GM19239 (cell line): ENCODE measurements around the gene AMT.
"Not testable (repeated sequence)": the region's sequence is repeated elsewhere in the genome, so short reads cannot be mapped to it uniquely, and the experiment has no call there.

Experiments
- DNase-seq: peaks from one replicate; pipeline ENCODE4 v3.0.0; 2011; ENCODE audit warnings: low spot score; ENCODE audit not compliant: insufficient read length
- FAIRE-seq: peaks from 2 replicates; lab custom pipeline; 2011; peaks lifted over from hg19 to GRCh38; lab: Jason Lieb, UNC

Gene AMT

GRCh38 chr3:49428752-49429080, 6.4 kb upstream of the AMT start:
- DNase-seq, result no peak
- no peak for FAIRE-seq

GRCh38 chr3:49427586-49427985, 5.3 kb upstream of the AMT start:
- DNase-seq (no peak), FAIRE-seq (no peak)

GRCh38 chr3:49424816-49425215, 2.5 kb upstream of the AMT start:
- no peak for FAIRE-seq
- DNase-seq, result no peak

- FAIRE-seq, result no peak
These were observed 339 bp downstream of the AMT start for GRCh38 chr3:49421890-49422378.

GRCh38 chr3:49417516-49418120, 4.7 kb downstream of the AMT start:
- no peak for DNase-seq
- FAIRE-seq, result no peak

More at GRCh38 chr3:49421890-49422378, 339 bp downstream of the AMT start:
- no peak for DNase-seq

GRCh38 chr3:49416867-49417266, 5.4 kb downstream of the AMT start:
- no peak for DNase-seq
- FAIRE-seq, result no peak

- peak; percentile 96 for FAIRE-seq
These were observed 6.2 kb downstream of the AMT start for GRCh38 chr3:49415931-49416601.

GRCh38 chr3:49414753-49415152, 7.5 kb downstream of the AMT start:
- DNase-seq, result no peak
- FAIRE-seq, result no peak

More at GRCh38 chr3:49415931-49416601, 6.2 kb downstream of the AMT start:
- DNase-seq, result peak; percentile 53

GRCh38 chr3:49413338-49413734, 8.9 kb downstream of the AMT start:
- DNase-seq (no peak), FAIRE-seq (no peak)

- DNase-seq (no peak), FAIRE-seq (peak; percentile 65)
These were observed 9.5 kb downstream of the AMT start for GRCh38 chr3:49412632-49413337.

GRCh38 chr3:49411968-49412631, 10.2 kb downstream of the AMT start, which contains the start of the genes RHOA and TCTA:
TSS of gene RHOA (minus strand) at chr3:49411976. CDS start at chr3:49375589, 36,387 bp downstream.
TSS of gene TCTA (plus strand) at chr3:49412423. CDS start at chr3:49412427, 4 bp downstream.
- FAIRE-seq, result peak; percentile 98
- peak; percentile 93 for DNase-seq

GRCh38 chr3:49411535-49411967, 10.7 kb downstream of the AMT start:
- no peak for DNase-seq
- no peak for FAIRE-seq

- DNase-seq (no peak), FAIRE-seq (peak; percentile 81)
These were observed 11.3 kb downstream of the AMT start for GRCh38 chr3:49410846-49411534.

- FAIRE-seq (peak; percentile 18), DNase-seq (no peak)
These were observed 12.0 kb downstream of the AMT start for GRCh38 chr3:49410066-49410845.

- DNase-seq (no peak), FAIRE-seq (no peak)
These were observed 15.4 kb downstream of the AMT start for GRCh38 chr3:49406571-49407565.

GRCh38 chr3:49405570-49405969, 16.7 kb downstream of the AMT start:
- DNase-seq, FAIRE-seq: not testable (repeated sequence)

GRCh38 chr3:49403891-49404290, 18.4 kb downstream of the AMT start:
- DNase-seq (no peak), FAIRE-seq (no peak)

- FAIRE-seq (no peak), DNase-seq (no peak)
These were observed 20.5 kb downstream of the AMT start for GRCh38 chr3:49401766-49402165.
